Activated T-cell treated with anti-CD3 and anti-CD28 coated beads for 48 hours (primary cell): ENCODE results near the gene ARFRP1.

ENCODE experiments used
- DNase-seq: peaks from one replicate; pipeline ENCODE4 v3.0.0-alpha.2; 2020; ENCODE audit warnings: low read depth

Gene ARFRP1

GRCh38 chr20:63707558-63708300 lies at the start of gene ARFRP1, which contains the start of gene ZGPAT:
TSS of gene ARFRP1 (minus strand) at chr20:63707976. CDS start at chr20:63707091, 885 bp downstream.
TSS of gene ZGPAT (plus strand) at chr20:63708039. CDS start at chr20:63708581, 542 bp downstream.
- peak; percentile 85 for DNase-seq

GRCh38 chr20:63756648-63756991 lies 48.8 kb upstream of the ARFRP1 start:
- no peak for DNase-seq

- DNase-seq = no peak
Observed at GRCh38 chr20:63755933-63756647, 48.3 kb upstream of the ARFRP1 start.

GRCh38 chr20:63754008-63754407 lies 46.2 kb upstream of the ARFRP1 start:
- DNase-seq = no peak

- no peak for DNase-seq
Observed at GRCh38 chr20:63753381-63753780, 45.6 kb upstream of the ARFRP1 start.

- no peak for DNase-seq
Observed at GRCh38 chr20:63752411-63753101, 44.8 kb upstream of the ARFRP1 start.

GRCh38 chr20:63751471-63752271 lies 43.9 kb upstream of the ARFRP1 start:
- no peak for DNase-seq

- DNase-seq = peak; percentile 42
Observed at GRCh38 chr20:63750807-63751470, 43.2 kb upstream of the ARFRP1 start.

- no peak for DNase-seq
Observed at GRCh38 chr20:63749597-63750508, 42.1 kb upstream of the ARFRP1 start.

GRCh38 chr20:63748934-63749270 lies 41.1 kb upstream of the ARFRP1 start:
- DNase-seq = no peak

- DNase-seq = no peak
Observed at GRCh38 chr20:63748070-63748933, 40.5 kb upstream of the ARFRP1 start.

GRCh38 chr20:63747622-63748069 lies 39.9 kb upstream of the ARFRP1 start:
- DNase-seq = no peak

- DNase-seq = no peak
Observed at GRCh38 chr20:63746751-63747315, 39.1 kb upstream of the ARFRP1 start.

GRCh38 chr20:63745961-63746731 lies 38.4 kb upstream of the ARFRP1 start:
- no peak for DNase-seq

GRCh38 chr20:63745424-63745805 lies 37.6 kb upstream of the ARFRP1 start:
- no peak for DNase-seq

GRCh38 chr20:63744574-63745423 lies 37.0 kb upstream of the ARFRP1 start:
- DNase-seq = no peak

- no peak for DNase-seq
Observed at GRCh38 chr20:63744158-63744557, 36.4 kb upstream of the ARFRP1 start.
